Brain microvascular endothelial cell (primary cell): ENCODE results near the gene BMPR1A.

Experiments
- DNase-seq: peaks from one replicate; pipeline ENCODE4 v3.0.0-alpha.2; 2020
- H3K27ac ChIP-seq: fragments of 250-450 bp; sonication (Bioruptor Pico); 2 replicates; pipeline ENCODE4 v1.5.1; 2020; ENCODE audit warnings: mild to moderate bottlenecking, moderate library complexity
- H3K27me3 ChIP-seq: fragments of 250-450 bp; sonication (Bioruptor Pico); replicated peaks from 2 replicates; pipeline ENCODE4 v1.5.1; 2020; ENCODE audit warnings: mild to moderate bottlenecking
- H3K36me3 ChIP-seq: fragments of 250-450 bp; sonication (Bioruptor Pico); replicated peaks from 2 replicates; pipeline ENCODE4 v1.5.1; 2020; ENCODE audit warnings: mild to moderate bottlenecking
- H3K4me3 ChIP-seq: 2 replicates; pipeline ENCODE4 v1.5.1; 2011; ENCODE audit warnings: low read depth, mild to moderate bottlenecking, control low read depth, low read length, moderate library complexity
- CTCF ChIP-seq: IDR thresholded peaks from 2 replicates; pipeline ENCODE4 v1.5.1; 2011; ENCODE audit warnings: low read depth, mild to moderate bottlenecking, moderate library complexity, low read length, control low read depth, inconsistent platforms; ENCODE audit errors: missing control alignments
- in situ Hi-C: cut with HindIII; loops from 2 replicates; pipeline ENCODE4 v1.10.0; 2017; ENCODE audit warnings: low sequenced_read_pairs, low pct_ligation_motif_present

The BMPR1A gene

GRCh38 chr10:86828145-86828544 lies 71.7 kb downstream of the BMPR1A start:
- H3K27ac ChIP-seq, result no peak overlapping the region
- no peaks in the 10 kb centered on the region for H3K36me3 ChIP-seq
- in situ Hi-C loops, result no loop called here
- no peak overlapping the region for H3K4me3 ChIP-seq
- no peak for TF ChIP-seq CTCF
- no peak for DNase-seq
- H3K27me3 ChIP-seq, result no peaks in the 10 kb centered on the region

DNA sequence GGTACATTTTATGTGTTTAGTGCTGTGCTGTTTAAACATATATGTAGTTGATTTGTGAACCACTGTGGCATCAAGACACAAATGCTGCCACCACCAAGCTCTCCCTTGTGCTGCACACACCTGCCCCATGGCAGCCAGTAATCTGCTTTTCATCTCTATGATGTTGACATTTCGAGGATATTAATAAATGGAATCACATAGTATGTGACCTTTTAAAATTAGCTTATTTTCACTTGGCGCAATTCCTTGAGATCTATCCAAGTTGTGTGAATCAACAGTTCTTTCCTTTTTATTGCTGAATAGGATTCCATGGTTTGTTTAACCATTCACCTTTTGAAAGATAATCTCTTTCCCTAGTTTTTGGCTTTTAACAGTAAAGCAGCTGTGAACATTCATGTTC lies 73.1 kb downstream of the BMPR1A start:
- in situ Hi-C loops, result no loop called here
- no peaks in the 10 kb centered on the region for H3K27me3 ChIP-seq
- DNase-seq, result no peak
- no peaks in the 10 kb centered on the region for H3K36me3 ChIP-seq
- H3K27ac ChIP-seq, result no peak overlapping the region
- H3K4me3 ChIP-seq, result no peak overlapping the region
- TF ChIP-seq CTCF, result no peak

DNA sequence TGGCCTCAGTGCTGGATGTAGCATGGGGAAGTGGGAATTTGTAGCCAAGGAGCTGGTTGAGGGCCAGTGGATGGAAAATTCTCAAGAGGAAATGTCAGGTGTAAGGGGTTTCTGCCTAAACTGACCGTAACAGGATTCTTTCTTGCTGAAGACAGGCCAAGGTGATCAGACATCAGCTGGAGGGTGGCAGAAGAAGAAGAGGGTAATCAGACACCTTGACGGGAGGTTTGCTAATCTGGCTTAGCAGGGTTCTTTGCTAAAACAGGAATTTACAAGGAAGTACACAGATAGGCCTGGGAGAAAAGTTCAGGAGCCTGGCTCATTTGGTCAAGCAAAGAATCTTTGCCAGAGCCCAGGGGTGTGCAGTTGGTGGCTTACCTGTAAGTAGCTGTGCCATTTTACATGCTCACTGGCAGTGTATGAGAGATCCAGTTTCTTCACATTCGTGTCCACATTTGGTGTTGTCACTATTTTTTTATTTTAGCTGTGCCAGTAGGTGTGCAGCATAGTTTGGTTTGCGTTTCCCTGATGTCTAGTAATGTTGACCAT lies 73.7 kb downstream of the BMPR1A start:
- no peaks in the 10 kb centered on the region for H3K27me3 ChIP-seq

DNA sequence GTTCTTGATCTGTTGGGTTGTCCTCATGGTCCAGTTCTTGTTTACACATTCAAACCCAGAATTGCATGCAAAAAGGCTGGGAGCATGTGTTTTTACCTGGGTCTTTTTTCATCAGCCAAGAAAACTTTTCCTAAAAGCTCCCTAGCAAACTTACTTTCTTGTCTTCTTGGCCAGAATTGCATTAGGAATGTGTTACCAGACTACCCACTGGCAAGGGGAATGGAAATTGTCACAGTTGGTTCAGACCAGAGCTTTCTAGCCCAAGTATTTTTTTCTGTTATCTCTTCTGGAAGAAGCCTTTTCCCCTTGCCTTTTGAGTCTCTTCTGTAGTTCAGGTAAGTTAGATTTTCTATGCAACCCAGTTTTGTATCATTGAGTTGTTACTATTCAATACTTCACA lies 77.5 kb downstream of the BMPR1A start:
- no peaks in the 10 kb centered on the region for H3K36me3 ChIP-seq
- no peak for TF ChIP-seq CTCF
- no peak overlapping the region for H3K4me3 ChIP-seq
- no peaks in the 10 kb centered on the region for H3K27me3 ChIP-seq
- no peak overlapping the region for H3K27ac ChIP-seq
- no peak for DNase-seq
- in situ Hi-C loops, result no loop called here

More for the DNA sequence above, 73.7 kb downstream of the BMPR1A start:
- H3K27ac ChIP-seq, result no peak overlapping the region
- in situ Hi-C loops, result no loop called here
- no peaks in the 10 kb centered on the region for H3K36me3 ChIP-seq
- DNase-seq, result no peak
- no peak overlapping the region for H3K4me3 ChIP-seq
- TF ChIP-seq CTCF, result no peak

- Histone ChIP-seq H3K27me3 (no peaks in the 10 kb centered on the region), H3K4me3 (no peak overlapping the region), H3K36me3 (no peaks in the 10 kb centered on the region), H3K27ac (no peak overlapping the region)
- in situ Hi-C loops, result no loop called here
- DNase-seq, result no peak
- TF ChIP-seq CTCF, result no peak
Measured at GRCh38 chr10:86836044-86836443, 79.6 kb downstream of the BMPR1A start.

- H3K27me3 ChIP-seq, result no peaks in the 10 kb centered on the region
- in situ Hi-C loops, result no loop called here
- no peak overlapping the region for H3K4me3 ChIP-seq
- DNase-seq, result no peak
- no peak for TF ChIP-seq CTCF
- no peak overlapping the region for H3K27ac ChIP-seq
- H3K36me3 ChIP-seq, result no peaks in the 10 kb centered on the region
Measured at GRCh38 chr10:86837663-86838062, 81.2 kb downstream of the BMPR1A start.
